ENCODE results near the gene FAM110C.
"Not testable (repeated sequence)": the region's sequence is repeated elsewhere in the genome, so short reads cannot be mapped to it uniquely, and the experiment has no call there.

Gene FAM110C, protein sequence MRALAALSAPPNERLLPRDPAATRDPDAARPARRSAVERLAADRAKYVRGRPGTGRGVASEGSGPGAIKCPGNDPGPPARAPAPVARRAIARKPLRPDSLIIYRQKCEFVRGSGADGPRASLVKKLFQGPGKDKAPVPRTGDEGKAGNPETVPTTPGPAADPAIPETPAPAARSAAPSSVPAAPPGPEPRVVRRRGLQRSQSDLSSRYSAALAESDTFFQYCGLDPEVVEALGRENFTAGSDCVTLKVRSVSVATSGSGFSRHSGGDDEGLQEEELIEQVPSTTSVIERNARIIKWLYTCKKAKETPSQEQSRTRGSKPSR

DNA sequence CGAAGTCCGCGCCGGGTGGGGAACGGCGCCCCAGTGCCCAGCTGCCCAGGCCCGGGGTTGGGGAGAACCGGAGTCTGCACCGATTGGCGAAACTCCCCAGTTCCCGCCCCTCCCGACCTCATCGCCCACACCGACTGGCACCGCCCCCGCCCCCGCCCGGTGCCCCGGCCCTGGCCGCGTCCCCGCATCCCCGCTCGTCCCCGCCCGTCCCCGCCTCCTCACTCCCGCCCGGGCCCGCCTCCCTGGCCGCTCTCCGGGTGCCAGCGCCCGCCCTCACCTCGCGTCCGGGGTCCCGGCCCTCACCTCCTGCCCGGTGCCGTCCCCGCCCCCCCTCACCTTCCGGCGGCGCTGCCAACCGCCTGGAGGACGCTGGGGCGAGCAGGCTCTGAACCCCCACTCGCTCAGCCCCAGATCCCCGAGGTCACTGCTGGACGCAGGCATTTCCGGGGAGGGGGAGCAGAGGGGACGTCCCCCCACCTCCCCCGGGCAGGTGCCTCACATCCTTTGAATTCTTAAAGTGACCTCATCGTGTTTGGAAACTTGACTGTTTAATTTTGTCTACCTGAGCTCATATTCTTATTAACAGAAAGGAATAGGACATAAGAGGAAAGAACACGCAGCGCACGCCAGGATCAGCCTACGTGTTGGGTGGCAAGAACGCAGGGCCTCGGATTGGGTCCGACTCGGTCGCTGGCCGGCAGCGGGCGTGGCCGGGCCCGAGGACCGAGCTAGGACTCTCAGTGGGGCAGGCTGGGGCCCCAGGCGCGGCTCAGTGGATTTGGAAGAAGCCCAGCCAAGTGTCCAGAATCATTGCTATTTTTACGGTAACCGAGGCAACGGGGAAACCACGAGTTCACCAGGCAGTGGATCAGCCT, at the start of gene FAM110C:
Gene FAM110C (minus strand): TSS at position 35 of the 875 bp plus-strand sequence. CDS start 120 bp downstream, outside the sequence.
- DNase-seq (ENCODE audit: low spot score), result no peak

- no peak for DNase-seq (ENCODE audit: low spot score)
Observed at GRCh38 chr2:92326-92725, 46.0 kb upstream of the FAM110C start.

GRCh38 chr2:90645-91312, 44.5 kb upstream of the FAM110C start:
- DNase-seq (ENCODE audit: low spot score), result no peak

GRCh38 chr2:85761-86160, 39.5 kb upstream of the FAM110C start:
- no peak for DNase-seq (ENCODE audit: low spot score)

DNA sequence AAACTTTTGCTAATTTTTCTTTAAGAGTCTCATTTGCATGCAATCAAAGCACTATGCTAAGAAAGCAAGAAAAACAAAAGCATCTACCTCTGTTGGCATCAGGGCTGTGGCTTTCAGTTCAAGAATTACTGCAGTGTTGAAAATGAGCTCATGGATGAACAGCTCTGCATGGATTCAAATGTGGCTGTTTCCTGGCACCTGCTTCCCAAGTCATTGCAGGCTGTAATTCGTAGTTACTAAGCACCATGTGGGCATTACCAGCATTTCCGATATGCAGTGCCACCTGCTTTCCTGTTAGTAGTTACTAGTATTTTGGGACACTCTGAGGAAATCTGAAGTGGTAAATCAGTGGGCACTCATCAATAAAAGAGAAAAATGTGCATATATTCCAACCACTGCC, 37.8 kb upstream of the FAM110C start:
- no peak for DNase-seq (ENCODE audit: low spot score)

DNA sequence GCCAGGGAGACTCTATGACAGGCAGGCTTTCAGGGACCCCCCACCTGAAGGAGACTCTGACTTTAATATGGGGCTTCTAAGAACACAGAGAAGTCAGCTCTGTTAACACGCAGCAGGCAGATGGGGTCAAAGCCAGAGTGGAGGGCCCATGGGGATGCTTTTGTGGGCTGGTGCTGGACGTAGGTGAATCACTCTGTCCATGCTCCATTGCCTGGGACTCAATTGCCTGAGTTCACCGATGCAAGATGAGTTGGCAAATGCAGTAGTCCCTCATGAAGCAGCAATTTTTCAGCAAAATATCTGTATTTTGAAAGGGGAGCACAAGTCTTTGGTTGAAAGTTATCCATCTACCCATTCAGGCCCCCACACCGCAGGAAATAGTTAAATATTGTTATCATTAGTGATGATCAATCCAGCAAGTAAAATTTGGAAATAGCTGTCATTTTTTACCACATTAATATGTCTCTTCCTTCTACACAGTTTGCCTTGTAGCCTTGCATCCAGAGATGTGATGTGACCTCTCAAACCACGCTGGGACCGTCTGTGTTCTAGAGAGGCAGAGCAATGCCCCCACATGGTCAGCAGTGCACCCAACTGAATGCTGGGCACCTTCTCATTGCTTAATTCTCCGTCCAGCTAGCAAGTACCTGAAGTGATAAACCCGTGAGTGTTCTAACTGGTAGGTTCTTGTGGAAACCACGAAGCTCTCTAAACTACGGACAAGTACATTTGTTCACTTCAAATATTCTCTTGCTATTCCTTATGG, 34.8 kb upstream of the FAM110C start:
- no peak for DNase-seq (ENCODE audit: low spot score)

GRCh38 chr2:80378-80777, 34.1 kb upstream of the FAM110C start:
- DNase-seq (ENCODE audit: low spot score), result no peak

GRCh38 chr2:71309-72035, 25.2 kb upstream of the FAM110C start:
- DNase-seq (ENCODE audit: low spot score), result no peak

DNA sequence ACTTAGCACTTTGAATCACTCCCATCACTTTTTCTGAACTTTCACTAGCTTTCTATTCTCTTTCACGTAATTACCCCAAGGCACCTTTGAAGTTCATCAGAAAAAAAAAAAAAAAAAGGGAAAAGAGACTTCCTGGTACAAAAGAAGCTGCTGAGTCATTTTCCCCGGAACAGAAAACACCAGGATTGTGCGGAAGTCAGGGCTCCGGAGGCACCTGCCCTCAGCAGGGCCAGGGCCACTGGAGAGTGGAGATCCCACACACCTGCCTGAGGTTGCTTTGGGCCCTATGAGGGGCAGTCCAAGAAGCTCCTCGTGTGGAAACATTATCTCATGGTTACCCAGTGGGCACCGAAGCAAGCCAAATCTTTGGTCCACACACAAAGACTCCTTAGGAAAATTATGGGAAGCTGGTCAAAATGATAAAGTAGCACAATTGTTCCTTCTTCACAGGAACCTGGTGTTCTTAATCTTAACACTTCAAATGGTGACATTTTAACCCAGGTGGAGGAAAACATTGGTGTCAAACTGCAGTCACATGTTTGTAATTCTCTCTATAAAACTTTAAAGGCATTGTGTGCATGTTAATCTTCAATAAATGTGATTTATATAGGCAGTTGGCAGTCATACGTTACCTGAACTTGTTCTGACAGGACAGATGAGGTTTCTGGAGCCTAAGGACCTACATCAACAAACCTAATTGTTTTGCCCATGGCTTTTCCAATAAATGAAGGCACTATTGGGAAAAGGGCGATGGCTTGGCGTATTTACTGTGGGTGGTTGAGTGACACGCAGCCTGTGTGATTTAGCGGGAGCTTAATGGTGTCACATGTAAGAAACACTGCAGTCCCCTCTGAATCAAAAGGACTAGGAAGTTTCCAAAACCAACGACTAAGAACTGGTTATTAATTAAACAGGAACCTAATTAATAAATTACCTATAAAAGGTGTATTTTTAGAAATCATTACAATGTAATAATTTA, 23.4 kb upstream of the FAM110C start:
- no peak for DNase-seq (ENCODE audit: low spot score)

GRCh38 chr2:68637-69036, 22.3 kb upstream of the FAM110C start:
- DNase-seq (ENCODE audit: low spot score), result not testable (repeated sequence)

DNA sequence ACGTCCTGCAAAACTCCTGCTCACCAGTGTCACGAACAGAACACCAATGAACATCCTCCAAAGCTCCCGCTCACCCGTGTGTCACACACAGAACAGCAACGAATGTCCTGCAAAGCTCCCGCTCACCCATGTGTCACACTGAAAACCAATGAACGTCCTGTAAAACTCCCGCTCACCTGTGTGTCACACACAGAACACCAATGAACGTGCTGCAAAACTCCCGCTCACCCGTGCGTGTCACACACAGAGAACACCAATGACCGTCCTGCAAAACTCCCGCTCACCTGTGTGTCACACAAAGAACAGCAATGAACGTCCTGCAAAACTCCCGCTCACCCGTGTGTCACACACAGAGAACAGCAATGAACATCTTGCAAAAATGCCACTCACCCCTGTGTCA, 20.5 kb upstream of the FAM110C start:
- DNase-seq (ENCODE audit: low spot score), result no peak

GRCh38 chr2:65121-65520, 18.8 kb upstream of the FAM110C start:
- DNase-seq (ENCODE audit: low spot score), result no peak

DNA sequence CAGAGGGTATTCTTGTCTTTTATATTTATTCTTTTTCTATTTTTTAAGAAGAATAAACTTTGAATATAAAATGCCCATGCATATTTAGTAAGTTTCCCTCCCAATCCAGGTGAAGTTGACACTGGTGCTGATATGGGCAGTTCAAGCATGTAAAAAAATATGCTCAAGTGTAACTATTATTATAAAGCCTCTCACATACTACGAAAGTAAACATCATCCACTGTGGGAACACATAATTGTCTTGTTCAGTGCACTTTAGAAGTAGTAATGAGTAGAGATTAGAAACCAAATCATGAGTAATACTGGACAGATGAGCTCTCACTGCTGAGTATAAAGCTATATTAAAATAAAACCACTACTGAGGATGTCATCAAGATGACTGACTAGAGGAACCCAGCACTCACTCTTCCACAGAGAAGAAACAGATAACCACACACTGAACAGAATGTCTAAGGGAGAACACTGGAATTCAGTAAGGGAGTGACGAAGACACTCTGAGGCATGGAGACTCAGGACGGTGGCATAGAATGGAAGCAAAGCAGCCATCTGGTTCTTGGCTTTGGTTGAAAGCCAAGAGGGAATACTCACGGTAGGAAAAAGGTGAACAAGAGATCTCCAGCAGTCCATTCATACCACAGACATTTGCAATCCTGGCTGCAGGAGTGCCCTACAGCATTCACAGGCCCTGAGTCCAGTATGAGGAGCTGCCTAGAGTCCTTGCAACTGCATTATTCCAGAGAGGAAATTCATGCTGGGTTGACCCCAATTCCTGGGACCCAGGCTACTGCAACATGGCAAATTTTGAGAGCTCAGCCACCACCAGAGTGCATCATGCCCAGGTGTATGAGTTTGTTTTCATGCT, 9.5 kb upstream of the FAM110C start:
- DNase-seq (ENCODE audit: low spot score), result no peak

DNA sequence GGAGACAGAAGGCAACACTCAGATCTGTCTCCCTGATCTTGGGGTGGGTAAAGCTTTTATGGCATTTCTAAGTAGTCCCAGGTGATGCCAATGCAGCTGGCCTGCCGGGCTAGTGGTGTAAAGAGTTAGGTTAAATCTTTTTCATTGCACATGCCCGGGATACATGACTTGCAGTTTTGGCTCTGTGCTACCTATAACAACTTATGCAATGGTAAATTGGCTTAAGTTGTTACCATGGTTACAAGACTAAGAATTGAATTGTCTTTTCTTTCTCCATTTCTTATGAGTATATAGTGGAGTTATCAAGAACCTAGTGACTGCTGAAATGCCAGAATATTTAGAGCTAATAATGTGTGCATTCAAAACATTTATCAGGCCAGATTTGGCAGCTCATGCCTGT, 5.3 kb upstream of the FAM110C start:
- no peak for DNase-seq (ENCODE audit: low spot score)

DNA sequence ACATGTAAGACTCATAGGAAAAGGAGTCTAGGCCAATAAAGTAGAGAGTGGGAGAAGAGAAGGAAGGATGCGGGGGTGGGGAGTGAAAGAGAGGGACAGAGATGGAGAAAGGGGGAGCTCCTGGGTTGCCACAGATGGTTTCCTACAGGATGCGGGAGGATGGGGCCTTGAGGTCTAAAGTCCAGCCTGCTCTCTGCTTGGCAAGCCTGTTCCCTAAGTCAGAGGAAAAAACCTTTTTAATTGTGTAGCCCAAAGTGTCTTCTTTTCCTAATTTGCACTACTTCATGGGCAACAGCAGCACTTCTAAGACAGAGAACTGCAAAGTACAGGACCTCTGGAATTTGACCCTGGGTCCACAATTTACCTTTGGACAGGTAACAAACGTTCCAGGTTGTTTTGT, 1.4 kb upstream of the FAM110C start:
- DNase-seq (ENCODE audit: low spot score), result no peak

- no peak for DNase-seq (ENCODE audit: low spot score)
Observed at GRCh38 chr2:47346-47725, 1.0 kb upstream of the FAM110C start.

DNA sequence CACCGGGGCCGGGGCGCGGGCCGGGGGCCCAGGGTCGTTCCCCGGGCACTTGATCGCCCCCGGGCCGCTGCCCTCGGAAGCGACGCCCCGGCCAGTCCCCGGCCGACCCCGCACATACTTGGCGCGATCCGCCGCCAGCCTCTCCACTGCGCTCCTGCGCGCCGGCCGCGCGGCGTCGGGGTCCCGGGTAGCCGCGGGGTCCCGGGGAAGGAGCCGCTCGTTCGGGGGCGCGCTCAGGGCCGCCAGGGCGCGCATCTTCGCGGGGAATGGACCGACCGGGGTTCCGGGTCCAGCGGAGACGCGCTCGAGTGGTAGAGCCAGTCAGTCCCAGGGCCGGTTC, 204 bp downstream of the FAM110C start:
- DNase-seq (ENCODE audit: low spot score), result no peak

DNA sequence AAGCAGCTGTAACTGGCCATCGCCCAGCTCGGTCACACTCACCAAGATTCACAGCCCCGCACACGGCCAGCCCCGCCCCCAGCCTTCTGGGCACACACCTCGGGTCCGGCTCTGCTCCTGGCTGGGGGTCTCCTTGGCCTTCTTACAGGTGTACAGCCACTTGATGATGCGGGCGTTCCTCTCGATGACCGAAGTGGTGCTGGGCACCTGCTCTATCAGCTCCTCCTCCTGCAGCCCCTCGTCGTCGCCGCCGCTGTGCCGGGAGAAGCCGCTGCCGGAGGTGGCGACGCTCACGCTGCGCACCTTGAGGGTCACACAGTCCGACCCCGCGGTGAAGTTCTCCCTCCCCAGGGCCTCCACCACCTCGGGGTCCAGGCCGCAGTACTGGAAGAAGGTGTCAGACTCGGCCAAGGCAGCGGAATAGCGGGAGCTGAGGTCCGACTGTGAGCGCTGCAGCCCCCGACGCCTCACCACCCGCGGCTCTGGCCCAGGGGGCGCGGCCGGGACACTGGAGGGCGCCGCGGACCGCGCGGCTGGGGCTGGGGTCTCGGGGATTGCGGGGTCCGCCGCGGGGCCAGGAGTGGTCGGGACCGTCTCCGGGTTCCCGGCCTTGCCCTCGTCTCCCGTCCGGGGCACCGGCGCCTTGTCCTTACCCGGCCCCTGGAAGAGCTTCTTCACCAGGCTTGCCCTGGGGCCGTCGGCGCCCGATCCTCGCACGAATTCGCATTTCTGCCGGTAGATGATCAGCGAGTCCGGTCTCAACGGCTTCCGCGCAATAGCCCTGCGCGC, 769 bp downstream of the FAM110C start:
- no peak for DNase-seq (ENCODE audit: low spot score)

All from hematopoietic multipotent progenitor cell treated with erythropoietin and hydrocortisone succinate and interleukin-3 and kit ligand, for 15 days (in vitro differentiated cells).